GM19397 (cell line): ENCODE measurements around the gene PTPRM.

Source experiments
- ATAC-seq: cut with Tn5 transposase; IDR thresholded peaks from one replicate; pipeline ENCODE4 v1.9.1; 2021; ENCODE audit warnings: mild to moderate bottlenecking, moderate library complexity; ENCODE audit not compliant: unreplicated experiment

The PTPRM gene

DNA sequence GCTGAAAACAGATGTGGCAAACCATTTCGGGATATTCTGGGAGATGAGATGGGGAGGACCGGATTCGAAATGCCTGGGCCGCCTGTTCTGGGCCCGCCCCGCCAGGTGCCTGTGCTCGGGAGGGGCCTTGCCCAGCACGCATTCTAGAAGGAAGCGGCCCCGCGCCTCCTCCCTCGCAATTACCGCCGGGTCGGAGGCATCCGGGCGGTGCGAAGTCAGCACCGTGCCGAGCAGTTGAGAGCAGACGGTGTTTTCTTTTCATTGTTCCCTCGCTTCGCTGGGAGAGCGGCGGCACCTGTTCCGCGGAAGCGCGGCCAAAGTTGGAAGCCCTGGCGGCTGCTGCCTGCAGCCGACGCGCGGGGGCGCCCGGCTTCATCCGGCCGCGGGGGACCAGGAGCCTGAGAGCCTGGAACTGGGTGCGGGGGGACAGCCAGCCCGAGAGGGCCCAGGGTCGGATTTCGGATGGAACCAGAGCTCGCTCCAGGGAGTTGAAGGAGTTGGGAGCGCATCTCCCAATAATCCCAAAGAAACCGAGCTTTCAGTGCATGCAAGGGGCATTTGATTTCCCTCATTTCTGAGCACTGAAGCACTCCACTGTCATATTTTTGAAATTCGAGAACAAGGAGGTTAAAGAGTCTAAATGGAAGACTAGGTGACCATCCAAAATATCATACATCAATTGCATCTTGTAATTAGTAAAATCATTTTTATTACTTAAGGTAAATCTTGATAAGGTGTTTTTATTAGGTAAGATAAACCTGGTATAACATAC is 800.3 kb downstream of the PTPRM start:
- no peak for ATAC-seq

DNA sequence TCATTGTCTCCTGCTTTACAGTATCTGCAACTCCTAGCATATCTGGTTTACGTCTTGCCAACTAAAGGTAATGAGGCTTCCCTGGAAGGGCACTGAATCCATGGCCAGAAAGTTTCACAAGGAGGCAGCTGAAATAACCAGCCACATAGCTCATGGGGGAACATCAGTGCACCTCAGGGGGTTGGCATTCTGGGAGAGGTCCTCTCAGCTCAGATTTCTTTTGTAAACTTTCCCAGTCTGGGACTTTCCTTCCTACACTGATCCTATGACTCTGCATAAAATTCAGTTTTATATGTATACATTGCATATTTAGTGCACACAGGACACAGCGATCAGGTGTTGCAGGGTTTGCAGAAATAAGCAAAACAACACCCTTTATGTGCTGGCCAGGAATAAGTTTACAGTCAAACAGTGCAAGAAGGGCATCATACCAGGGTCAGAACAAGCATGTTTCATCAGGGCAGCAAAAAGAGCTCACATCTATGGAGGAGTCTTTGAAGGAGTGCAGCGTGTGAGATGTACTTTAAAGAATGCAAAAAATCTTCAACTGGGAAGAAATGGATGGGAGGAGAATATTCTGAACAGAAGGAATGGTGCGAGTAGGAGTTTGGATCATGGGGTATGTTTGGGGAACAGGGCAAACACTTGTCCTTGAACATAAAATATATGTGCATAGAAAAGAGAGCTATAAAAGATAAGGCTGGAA is 801.5 kb downstream of the PTPRM start:
- no peak for ATAC-seq

DNA sequence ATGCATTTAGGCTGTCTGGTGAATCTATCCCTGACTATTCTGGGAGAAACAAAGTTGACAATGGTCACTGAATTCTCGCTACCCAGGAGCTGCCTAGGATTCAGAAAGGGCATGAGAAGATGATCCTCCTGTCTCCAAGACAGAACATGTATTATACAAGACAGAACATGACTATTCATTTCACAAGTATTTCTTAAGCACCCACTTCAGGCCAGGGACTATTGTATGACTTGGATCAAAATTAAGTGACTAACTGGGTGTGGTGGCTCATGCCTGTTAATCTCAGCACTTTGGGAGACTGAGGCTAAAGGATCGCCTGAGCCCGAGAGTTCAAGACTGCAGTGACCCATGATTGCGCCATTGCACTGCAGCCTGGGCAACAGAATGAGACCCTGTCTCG is 806.4 kb downstream of the PTPRM start:
- no peak for ATAC-seq

DNA sequence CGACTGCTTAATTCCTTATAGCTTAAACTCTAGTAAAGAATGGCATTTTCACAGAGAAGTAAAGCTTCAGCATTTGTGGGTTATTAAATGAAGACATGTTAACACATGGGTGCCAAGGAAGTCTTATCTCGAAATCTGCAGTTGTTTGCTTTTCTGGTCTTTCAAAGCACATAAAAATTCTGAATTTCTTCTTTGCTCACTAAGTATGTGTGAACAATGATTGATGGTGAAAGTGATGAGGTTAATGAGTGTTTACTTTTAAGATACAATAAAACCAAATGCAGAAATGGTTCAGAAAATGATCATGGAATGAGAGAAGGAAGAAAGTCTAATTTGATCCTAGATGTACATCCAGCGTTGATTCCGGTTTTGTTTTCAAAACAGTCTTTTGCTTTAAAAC is 807.6 kb downstream of the PTPRM start:
- no peak for ATAC-seq

DNA sequence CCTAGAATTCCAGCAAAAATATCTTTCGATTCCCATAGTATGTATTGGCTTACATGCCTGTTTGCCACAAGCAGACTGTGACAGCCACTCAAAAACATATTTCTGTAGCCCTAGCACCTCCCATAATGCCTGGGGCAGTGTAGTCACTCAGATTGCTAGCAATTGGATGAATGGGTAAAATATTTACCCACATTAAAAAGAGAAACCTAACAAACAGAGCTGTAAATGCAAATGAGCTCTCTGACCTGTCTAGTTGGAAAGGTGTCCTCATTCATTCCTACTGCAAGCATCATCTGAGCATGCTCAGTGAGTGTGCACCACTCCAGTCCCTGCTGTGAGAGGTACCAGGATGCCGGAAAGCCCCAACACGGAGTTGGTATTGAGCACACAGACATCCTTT is 808.1 kb downstream of the PTPRM start:
- no peak for ATAC-seq

DNA sequence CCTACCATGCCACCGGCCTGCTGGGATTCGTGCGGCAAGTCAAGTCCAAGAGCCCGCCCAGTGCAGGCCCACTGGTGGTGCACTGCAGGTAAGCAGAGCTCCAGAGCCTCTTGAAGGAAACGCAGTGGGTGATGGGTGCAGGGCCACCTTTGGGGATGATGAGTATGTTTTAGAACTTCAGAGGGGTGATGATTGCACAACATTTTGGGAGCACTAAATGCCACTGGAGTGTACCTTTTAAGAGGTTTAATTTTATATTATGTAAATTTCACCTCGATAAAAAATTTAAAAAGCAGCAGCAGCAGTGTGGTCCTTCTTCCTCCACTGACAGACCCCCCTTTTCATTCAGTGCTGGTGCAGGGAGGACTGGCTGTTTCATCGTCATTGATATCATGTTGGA is 809.0 kb downstream of the PTPRM start:
- no peak for ATAC-seq

DNA sequence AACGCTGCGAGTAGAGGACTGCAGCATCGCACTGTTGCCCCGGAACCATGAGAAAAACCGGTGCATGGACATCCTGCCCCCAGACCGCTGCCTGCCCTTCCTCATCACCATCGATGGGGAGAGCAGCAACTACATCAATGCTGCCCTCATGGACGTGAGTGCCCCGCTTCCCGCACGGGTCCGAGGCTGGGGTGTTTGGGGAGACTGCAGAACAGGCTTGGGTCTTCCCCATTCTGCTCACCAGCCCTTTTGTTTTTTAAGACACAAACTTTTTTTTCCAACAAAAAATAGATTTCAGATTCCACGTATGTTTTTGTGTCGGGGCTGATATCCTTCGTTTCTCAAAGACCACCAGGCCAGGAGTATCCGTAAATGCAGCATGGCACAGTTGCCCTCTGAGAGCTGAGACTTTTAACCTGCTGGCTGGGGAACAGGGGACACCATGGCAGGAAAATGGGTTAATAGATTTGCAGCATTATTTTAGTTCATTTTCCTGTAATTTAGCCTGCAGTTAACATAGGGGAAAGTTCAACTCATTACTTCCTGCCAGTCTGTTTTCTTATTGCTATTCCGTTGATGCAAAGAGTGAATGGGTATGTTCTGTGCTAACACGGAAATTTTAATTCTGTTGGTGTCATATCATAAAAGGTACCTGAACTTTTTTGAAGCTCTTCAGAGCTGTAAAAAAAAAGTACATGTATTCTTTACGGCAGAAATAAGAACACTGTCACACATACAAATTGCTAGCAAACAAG is 812.2 kb downstream of the PTPRM start:
- no peak for ATAC-seq

DNA sequence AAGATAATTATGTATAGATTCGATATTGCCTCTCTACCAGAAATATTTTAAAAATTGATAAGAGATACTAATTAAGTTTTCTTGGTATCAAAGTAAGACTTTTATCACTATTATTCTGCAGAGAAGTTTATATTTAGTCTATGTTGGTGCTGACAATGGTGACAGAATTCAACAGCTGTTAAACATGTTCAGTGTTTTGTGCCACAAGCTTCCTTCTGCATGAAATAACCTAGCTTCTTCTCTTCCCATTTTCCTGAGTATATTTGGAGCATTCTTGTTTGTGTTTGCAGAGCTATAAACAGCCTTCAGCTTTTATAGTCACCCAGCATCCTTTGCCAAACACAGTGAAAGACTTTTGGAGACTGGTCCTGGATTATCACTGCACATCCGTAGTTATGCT is 812.9 kb downstream of the PTPRM start:
- no peak for ATAC-seq

DNA sequence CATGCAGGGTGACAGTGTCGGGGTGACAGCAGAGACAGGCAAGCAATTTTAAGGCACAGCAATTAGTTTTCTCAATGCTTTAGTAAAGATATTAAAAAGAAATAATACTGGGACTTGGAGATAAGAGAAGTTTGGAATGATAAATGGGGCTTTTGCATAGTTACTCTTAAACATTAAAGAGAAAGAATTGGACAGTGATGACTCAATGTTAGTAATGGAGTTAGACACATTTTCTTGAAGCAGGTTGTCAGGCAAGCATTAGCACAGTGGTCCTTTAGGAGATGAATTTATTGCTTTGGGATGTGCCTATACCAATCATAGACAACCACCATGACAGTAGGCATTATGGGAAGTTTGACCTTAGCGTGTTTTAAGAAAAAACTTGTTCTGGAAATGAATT is 813.8 kb downstream of the PTPRM start:
- no peak for ATAC-seq

DNA sequence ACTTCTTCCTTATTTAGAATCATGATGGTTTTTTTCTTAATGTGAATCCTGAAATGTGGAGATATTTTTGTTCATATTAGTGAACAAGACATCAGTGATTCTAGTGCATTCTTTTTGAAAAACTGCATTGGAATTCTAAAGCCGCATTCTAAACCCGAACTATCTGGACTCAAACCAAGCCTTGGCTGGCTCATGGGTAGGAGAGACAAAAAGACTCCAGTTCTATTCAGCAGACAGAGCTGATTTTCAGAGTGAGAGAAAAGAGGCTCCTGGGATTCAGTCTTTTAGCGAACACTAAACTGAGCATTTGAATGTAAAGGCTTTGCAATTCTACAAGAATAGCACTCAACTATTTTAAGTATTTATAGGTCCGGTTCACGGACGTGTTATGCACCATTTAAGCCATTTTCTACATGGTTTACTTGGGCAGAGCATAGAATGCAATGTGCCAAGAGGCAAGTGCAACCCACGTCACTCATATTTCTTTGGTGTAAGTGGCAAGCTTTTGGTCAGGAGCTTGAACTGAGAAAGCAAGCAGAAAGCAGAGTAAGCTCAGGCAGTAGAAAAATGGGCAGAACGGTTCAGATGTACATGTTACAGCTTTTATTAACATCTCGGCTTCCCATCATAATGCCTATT is 814.8 kb downstream of the PTPRM start:
- ATAC-seq = no peak

DNA sequence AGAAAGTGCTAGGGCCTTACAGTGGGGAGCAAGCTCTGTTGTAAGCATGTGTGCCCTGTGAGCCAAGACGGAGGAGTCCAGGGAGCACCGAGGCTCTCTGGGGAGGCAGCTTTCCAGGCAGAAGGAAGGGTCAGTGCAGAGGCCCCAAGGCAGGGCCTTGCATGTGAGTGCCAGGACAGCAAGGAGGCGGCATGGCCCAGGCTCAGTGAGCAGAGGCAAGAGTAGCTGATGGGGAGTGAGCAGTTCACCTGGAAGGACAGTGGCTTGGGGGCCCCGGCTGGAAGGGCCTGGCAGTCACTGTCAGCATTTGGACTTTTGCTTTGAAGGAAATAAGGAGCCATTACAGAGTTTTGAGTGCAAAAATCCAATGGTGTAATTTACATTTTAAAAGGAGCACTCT is 818.3 kb downstream of the PTPRM start:
- ATAC-seq = no peak

DNA sequence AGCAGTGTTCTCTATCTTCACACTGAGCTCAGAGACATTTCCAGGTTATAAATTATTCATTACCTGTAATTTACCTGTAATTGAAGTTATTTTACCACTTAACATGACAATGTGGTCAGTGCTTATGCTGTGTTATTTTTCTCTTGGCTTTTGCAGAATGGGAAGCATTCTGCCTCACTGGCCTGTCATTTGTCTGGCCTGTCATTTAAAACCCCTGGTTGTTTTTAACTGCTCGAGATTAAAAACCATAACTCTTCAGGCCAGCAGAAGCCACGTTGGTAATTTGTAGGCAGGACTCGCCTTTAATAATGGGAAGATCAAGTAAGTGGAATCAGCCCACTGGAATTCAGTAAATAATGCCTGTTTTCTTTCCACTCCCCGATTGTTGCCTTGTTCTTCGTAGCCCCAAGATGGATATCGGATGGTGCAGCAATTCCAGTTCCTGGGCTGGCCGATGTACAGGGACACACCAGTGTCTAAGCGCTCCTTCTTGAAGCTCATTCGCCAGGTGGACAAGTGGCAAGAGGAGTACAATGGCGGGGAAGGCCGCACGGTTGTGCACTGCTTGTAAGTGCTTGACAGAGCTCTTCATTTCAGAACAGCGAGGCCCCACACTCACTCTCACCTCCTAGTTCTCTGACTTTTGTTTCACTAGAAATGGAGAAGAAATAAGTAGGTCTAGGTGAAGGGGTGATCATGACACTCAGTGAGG is 819.7 kb downstream of the PTPRM start:
- no peak for ATAC-seq

DNA sequence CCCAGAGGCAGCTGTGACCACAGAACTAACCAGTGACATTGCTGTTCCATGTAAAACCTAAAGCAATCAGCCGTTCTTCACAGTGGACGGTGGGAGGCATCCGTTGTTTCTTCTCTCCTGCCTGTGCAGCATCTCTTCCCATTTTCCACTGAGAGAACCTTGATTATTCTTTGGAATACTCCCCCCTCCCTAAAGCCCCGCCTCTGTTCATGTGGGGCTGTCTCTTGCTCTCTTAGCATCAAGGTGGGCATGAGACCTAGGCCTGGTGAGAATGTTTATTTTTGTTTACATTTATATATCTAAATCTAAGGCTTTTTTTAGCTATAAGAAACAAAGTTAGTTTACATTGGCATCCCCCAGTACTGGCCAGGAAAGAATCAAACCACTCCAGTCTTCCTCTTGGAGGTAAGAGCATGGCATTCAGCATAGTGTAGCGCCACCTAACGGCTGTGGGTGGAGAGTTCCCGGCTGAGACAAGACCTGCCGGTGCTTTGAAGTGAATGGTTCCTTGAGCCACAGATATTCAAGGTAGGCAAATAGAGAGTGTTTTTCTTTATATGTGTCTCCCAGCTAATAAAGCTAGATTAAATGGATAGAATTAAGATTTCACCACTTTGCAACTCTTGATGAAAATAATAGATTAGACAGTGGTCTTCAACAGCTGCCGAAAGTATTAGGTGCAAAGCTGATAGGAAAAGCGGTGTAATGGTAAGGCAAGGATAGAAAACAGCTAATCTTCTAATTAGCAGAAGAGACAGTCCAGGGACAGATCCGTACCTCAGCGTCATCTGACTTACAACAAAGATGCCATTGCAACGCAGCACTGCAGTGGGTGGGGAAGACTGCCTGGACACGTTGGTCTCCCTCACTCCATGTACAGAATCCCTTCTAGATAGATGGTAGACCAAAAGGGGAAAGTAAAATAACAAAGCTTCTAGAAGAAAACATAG is 822.5 kb downstream of the PTPRM start:
- ATAC-seq = no peak

DNA sequence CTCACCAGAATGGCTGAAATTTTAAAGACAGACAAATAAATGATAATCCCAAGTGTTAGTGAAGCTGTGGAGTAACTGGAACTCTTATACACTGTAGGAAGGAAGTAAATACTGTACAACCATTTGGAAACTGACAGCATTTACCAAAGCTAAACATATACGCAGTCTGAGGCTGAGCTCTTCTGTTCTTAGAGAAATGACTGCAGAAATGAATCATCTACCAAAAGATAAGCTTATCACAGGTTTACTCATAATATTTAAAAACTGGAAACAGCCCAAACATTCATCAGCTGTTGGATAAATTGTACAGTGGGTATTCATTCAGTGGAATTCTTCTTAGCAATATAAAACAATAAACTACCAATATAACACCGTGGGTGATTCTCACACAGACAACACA is 824.0 kb downstream of the PTPRM start:
- ATAC-seq = no peak

DNA sequence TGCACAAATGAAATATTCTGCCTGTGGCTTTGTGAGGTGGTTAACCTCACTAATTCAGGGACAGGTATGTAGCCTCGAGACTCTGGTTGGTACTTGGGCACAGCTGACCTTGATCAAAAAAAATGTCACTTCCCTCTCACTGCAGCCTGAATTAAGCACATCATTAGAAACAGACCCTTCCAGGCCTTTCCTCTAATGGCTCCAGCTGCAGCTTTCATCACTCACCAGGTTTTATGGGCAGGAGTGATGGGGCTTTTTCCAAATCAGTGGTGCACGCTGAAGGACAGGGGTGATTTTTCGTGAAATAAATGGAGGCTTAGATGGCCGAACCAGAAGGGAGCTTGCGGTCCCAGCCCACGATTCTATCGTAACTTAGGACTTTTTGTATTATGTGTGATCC is 829.1 kb downstream of the PTPRM start:
- ATAC-seq = no peak

DNA sequence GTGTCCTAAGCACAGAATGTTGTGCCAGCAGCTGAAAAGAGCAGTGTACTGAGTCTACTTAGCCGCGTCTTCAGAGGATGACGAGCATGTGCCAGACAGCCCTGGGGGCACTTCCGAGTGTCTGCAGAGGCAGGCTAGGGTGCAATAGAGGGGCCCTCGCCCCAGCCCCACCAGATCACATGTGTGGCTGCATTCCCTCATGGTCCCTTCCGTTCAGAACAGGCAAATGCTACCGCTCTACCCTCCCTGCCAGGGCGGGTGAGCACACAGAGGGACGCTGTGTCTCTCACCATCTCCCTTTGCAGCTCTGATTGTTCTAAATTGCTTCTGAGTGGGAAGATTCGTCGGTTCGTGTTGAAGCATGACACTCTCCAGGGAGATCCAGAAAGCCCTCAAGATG is 829.9 kb downstream of the PTPRM start:
- no peak for ATAC-seq

DNA sequence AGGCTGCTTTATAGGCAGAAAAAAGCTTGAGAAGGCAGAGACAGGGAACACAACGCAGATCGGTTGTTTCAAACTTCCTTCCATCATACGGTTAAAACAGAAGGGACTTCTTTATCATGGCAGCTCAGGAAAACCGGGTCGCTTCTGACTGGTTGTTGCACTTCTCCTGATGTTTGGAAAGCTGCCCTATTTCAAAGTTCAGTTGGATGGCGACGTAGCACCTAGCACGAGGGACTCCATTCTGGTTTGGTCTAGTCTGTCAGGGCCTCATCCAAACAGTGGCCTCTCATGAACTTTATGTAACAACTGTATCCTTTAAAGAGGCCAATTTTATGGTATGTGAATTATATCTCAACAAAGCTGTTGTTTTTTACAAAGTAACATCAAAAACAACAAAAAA is 832.0 kb downstream of the PTPRM start:
- no peak for ATAC-seq

DNA sequence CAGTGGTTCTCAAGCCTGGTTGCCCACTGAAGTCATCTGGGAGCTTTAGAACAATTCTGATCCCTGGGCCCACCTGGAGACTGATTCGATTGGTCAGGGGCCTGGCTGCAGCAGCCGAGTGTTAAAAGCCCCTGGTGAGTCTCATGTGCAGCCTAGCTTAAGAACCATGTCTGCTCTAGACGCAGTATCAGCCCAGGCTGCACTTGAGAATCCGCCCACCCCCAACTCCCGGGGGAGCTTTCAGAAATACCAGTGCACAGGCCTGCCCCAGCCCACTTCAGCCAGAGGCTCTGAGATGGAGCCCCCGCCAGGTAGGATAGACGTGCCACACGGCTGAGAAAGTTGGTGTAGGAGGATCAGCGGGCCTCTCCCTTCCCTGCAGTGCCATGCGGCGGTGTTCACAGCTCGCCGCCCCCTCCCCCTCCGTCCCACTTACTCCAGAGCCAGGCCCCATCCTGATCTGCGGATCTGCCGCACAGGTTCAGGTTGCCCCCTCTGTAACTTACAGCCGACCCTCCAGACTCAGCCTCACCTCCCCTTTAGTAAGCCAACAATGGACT is 833.2 kb downstream of the PTPRM start:
- no peak for ATAC-seq

DNA sequence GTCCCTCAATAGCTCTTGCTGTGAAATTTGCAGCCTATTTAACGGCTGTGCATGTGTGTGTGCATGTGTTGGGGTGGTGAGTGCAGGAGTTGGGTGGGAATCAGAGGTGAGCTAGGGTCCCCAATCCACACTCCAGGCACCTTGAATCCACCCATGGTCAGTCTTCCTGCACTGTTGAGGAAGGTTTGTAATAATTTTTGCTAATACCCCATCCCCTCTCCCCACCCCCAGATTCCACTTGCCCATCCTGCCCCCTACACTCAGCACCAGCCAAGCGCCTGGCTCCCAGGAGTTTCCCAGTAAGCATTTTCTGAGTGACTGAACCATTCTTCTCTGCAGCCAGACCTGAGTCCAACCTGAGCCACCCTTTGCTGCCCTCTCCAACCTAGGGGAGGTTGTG is 833.7 kb downstream of the PTPRM start:
- ATAC-seq = no peak
